Measurements from ENCODE around the gene HERC2. TPM values are rescaled to one million over a fixed set of nuclear protein-coding genes. Genes with fewer than 3 reads are reported as not detected.
"Not testable (repeated sequence)": the region's sequence is repeated elsewhere in the genome, so short reads cannot be mapped to it uniquely, and the experiment has no call there.

Gene HERC2
- total RNA-seq, 1 donor from 2014 or later, result 42.7 TPM

DNA sequence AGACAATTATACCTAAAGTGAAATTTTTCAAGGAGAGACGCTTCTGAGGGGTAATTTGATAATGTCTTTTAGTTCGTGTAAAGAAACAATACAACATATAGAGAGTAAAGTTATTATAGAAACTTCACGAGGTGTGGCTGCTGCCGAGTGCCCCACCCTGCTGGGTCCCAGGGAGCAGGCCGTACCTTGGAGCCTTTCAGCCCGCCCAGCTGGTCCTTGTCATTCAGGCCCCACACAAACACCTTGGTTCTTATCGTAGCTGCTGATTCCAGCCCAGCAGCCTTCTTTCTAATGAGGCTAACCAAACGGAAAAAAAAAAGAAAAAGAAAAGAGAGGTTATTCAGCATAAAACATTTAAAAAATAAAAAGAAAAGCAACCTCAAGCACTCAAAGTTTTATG, 139.8 kb downstream of the HERC2 start:
- TF ChIP-seq, protein P1, sequence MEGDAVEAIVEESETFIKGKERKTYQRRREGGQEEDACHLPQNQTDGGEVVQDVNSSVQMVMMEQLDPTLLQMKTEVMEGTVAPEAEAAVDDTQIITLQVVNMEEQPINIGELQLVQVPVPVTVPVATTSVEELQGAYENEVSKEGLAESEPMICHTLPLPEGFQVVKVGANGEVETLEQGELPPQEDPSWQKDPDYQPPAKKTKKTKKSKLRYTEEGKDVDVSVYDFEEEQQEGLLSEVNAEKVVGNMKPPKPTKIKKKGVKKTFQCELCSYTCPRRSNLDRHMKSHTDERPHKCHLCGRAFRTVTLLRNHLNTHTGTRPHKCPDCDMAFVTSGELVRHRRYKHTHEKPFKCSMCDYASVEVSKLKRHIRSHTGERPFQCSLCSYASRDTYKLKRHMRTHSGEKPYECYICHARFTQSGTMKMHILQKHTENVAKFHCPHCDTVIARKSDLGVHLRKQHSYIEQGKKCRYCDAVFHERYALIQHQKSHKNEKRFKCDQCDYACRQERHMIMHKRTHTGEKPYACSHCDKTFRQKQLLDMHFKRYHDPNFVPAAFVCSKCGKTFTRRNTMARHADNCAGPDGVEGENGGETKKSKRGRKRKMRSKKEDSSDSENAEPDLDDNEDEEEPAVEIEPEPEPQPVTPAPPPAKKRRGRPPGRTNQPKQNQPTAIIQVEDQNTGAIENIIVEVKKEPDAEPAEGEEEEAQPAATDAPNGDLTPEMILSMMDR (IDR thresholded peaks at IDR 0.05), result no peak
- Histone ChIP-seq H3K9me3 (no peaks in the 10 kb centered on the region), H3K4me1 (peaks cover 0 to 10% of the 10 kb centered on the region in 2 donors), H3K36me3 (peaks cover 15 to 41% of the 10 kb centered on the region in 2 donors), H3K27me3 (no peaks in the 10 kb centered on the region), H3K4me3 (no peak overlapping the region), H3K27ac (no peak overlapping the region)
- no peak for DNase-seq (ENCODE audit: low spot score in 2 of 2)
- intact Hi-C loops (cut with DNase I), result no loop called here

DNA sequence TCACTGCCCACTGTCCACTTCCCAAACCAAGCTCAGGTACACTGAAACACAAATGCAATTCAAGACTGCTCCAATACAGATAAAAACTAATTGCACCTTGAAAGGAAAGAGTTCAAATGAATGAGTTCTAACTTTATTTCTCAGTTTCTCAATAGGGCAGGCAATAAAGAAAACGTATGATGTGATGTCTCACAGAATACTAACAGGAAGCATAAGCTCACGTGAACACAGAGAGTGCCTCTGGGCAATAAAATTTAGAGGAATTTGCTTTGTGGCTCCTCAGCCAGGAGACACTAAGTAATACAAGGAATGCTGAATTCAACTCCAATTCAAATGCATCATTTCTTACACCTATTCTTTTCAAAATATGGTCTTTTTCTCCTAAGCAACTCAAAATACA, 140.6 kb downstream of the HERC2 start:
- TF ChIP-seq, protein P1 (IDR thresholded peaks at IDR 0.05), result no peak
- Histone ChIP-seq H3K36me3 (peaks cover 14 to 43% of the 10 kb centered on the region in 2 donors), H3K4me3 (no peak overlapping the region), H3K27ac (no peak overlapping the region), H3K4me1 (peaks cover 0 to 10% of the 10 kb centered on the region in 2 donors), H3K9me3 (no peaks in the 10 kb centered on the region), H3K27me3 (no peaks in the 10 kb centered on the region)
- DNase-seq (ENCODE audit: low spot score in 2 of 2), result no peak
- intact Hi-C loops (cut with DNase I), result no loop called here

DNA sequence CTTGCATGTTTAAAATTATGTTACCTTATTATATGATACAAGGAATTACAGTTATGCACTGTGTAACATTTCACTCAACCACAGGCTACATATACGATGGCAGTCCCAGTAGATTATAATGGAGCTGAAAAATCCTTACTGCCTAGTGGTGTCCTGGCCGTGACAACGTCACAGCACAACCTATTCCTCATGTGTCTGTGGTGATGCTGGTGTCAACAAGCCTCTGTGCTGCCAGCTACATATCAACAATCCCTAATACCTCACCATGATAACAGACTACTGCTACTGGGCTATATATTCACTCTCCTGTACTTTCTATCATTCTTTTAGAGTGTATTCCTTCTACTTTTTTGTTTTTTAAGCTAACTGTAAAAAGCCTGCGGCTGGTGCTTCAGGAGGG, 142.7 kb downstream of the HERC2 start:
- intact Hi-C loops (cut with DNase I), result no loop called here

DNA sequence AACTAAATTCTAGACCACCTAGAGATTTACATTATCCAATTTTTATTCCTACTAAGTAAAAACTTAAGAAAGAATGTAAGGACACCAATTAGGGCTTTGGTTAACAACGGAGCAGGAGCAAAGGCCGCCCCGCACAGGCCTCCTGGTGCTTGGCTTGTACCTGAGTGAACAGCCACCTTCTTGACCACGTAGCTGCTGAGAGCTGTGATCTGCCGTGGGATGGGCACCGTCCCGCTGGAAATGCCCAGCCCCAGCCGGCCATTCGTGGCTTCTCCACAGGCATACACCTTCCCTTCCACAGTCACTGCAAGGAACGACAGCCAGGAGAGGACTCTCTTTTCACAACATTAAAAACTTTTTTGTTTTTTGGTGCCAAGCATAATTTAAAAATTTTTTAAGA, 143.3 kb downstream of the HERC2 start:
- TF ChIP-seq, protein P1 (IDR thresholded peaks at IDR 0.05), result no peak
- H3K27me3 ChIP-seq, result no peaks in the 10 kb centered on the region
- intact Hi-C loops (cut with DNase I), result no loop called here
- H3K9me3 ChIP-seq, result no peaks in the 10 kb centered on the region
- no peak for DNase-seq (ENCODE audit: low spot score in 2 of 2)
- H3K4me1 ChIP-seq, result peaks cover 0 to 10% of the 10 kb centered on the region in 2 donors
- peak overlapping the region; percentile 62 to 73 for H3K27ac ChIP-seq
- H3K4me3 ChIP-seq, result no peak overlapping the region
- H3K36me3 ChIP-seq, result peaks cover 20 to 50% of the 10 kb centered on the region in 2 donors

More for the DNA sequence above, 142.7 kb downstream of the HERC2 start:
- Histone ChIP-seq H3K27ac (peak overlapping the region; percentile 38 to 62), H3K9me3 (no peaks in the 10 kb centered on the region), H3K36me3 (peaks cover 20 to 50% of the 10 kb centered on the region in 2 donors), H3K4me1 (peaks cover 0 to 10% of the 10 kb centered on the region in 2 donors), H3K4me3 (no peak overlapping the region), H3K27me3 (no peaks in the 10 kb centered on the region)
- TF ChIP-seq, protein P1 (IDR thresholded peaks at IDR 0.05), result no peak
- no peak for DNase-seq (ENCODE audit: low spot score in 2 of 2)

DNA sequence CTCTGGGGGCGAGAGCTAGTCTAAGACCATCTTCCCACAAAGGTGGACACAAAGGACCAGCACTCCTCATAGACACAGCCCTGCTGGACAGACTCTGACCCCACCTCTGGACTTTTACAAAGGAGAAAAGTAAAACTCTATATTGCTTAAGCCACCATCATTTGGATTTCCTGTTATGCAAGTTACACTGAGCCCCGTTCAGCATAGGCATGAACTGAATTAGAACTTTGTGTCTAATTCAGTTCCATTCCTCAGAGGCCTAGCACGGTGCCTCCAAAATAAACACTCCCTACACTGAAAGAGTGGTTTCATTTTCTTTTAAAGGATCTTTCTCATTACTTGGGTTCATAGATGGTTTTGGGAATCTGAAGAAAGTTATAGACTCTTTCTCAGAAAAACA, 143.7 kb downstream of the HERC2 start:
- H3K4me1 ChIP-seq, result peaks cover 0 to 10% of the 10 kb centered on the region in 2 donors
- no peaks in the 10 kb centered on the region for H3K27me3 ChIP-seq
- TF ChIP-seq, protein P1 (IDR thresholded peaks at IDR 0.05), result no peak
- no peak for DNase-seq (ENCODE audit: low spot score in 2 of 2)
- peak overlapping the region; percentile 62 to 73 for H3K27ac ChIP-seq
- H3K4me3 ChIP-seq, result no peak overlapping the region
- H3K9me3 ChIP-seq, result no peaks in the 10 kb centered on the region
- H3K36me3 ChIP-seq, result peaks cover 22 to 54% of the 10 kb centered on the region in 2 donors
- intact Hi-C loops (cut with DNase I), result no loop called here

DNA sequence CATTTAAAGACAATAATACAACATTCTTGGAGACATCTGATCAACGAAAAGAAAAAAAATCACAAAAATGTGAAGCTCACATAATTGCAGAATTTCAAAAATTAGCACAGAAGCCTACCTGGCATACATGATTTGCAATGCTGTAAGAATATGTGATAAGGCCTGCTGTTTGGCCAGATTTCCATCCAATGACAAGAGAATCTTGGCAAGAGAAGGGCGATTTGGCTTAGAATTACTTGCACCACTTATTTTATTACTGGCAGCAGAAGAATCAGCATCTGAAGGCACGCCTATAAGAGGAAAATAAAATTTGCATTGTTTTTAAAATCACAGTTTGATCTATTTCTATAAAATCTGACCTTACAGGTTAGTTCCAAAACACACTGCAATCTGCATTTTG, 152.6 kb downstream of the HERC2 start:
- Histone ChIP-seq H3K4me3 (no peak overlapping the region), H3K36me3 (peaks cover 24 to 43% of the 10 kb centered on the region in 2 donors), H3K27ac (no peak overlapping the region), H3K4me1 (no peaks in the 10 kb centered on the region), H3K27me3 (no peaks in the 10 kb centered on the region), H3K9me3 (no peaks in the 10 kb centered on the region)
- intact Hi-C loops (cut with DNase I), result no loop called here
- TF ChIP-seq, protein P1 (IDR thresholded peaks at IDR 0.05), result no peak
- no peak for DNase-seq (ENCODE audit: low spot score in 2 of 2)

DNA sequence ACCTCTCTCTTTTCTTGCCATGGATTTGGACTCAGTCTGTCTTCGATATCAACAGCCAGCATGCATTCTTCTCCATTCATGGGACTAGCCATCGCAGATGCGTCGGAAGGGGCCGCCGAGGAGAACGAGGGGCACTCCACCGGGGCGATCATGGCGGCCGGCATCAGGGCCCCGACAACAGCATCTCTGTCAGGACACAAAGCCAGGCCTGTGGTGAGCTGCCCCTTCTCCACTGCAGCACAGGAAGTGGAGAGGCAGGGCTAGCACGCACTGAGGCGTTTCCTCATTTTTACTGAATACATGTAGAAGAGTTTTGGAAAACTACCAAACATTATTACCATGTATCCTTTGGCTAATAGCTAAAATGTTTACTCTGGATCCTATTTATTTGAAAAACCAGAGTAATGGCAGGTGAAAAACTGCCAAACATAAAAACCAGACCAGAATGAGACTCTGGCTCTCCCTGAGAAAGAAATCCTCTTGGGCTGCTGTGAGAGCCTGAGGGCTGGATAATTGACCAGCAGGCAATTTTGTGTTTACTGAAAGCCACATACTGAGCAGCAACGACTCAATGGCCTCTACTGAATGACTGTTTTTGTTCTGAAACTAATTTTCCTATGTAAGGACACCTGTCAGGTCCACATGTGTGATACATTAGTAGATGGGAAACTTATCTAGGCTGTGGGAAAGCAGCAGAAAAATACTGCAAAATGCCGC, 153.4 kb downstream of the HERC2 start:
- Histone ChIP-seq H3K27ac (peak overlapping the region in 1 of 2 donors; percentile 24), H3K36me3 (peaks cover 30 to 49% of the 10 kb centered on the region in 2 donors)
- intact Hi-C loops (cut with DNase I); H3K9me3 ChIP-seq; H3K4me3 ChIP-seq; DNase-seq (ENCODE audit: low spot score in 2 of 2); H3K4me1 ChIP-seq; H3K27me3 ChIP-seq: not testable (repeated sequence)
